Effector memory CD8-positive, alpha-beta T cell (primary cell): ENCODE data around the gene MPC2.

ENCODE experiments used
- ATAC-seq: fragments of 150-1000 bp; cut with Tn5 transposase; replicated peaks from 2 replicates; pipeline ENCODE4 v1.10.0; 2021; ENCODE audit warnings: mild to moderate bottlenecking, moderate library complexity
- DNase-seq, 3 experiments: peaks; one replicate each; pipeline ENCODE4 v3.0.0; 2021
- H3K27ac Mint-ChIP-seq, 2 donors: one replicate each; pipeline ENCODE4 v1.8.0; 2022; ENCODE audit warnings: mild to moderate bottlenecking in 2 of 2, mixed read lengths in 2 of 2, moderate library complexity in 2 of 2
- H3K27me3 Mint-ChIP-seq, 2 donors: one replicate each; pipeline ENCODE4 v1.8.0; 2022; ENCODE audit warnings: mixed read lengths in 2 of 2
- H3K36me3 Mint-ChIP-seq: one replicate; pipeline ENCODE4 v1.8.0; 2022; ENCODE audit warnings: mild to moderate bottlenecking, moderate library complexity, mixed read lengths; ENCODE audit not compliant: insufficient read depth
- H3K4me1 Mint-ChIP-seq, 2 donors: one replicate each; pipeline ENCODE4 v1.8.0; 2022; ENCODE audit warnings: low read depth in 2 of 2, mixed read lengths in 2 of 2
- H3K4me3 Mint-ChIP-seq, 2 donors: one replicate each; pipeline ENCODE4 v1.8.0; 2022; ENCODE audit warnings: mild to moderate bottlenecking in 2 of 2, mixed read lengths in 2 of 2, moderate library complexity in 2 of 2
- H3K9me3 Mint-ChIP-seq, 2 donors: one replicate each; pipeline ENCODE4 v1.8.0; 2022; ENCODE audit warnings: mixed read lengths in 2 of 2

The MPC2 gene

DNA sequence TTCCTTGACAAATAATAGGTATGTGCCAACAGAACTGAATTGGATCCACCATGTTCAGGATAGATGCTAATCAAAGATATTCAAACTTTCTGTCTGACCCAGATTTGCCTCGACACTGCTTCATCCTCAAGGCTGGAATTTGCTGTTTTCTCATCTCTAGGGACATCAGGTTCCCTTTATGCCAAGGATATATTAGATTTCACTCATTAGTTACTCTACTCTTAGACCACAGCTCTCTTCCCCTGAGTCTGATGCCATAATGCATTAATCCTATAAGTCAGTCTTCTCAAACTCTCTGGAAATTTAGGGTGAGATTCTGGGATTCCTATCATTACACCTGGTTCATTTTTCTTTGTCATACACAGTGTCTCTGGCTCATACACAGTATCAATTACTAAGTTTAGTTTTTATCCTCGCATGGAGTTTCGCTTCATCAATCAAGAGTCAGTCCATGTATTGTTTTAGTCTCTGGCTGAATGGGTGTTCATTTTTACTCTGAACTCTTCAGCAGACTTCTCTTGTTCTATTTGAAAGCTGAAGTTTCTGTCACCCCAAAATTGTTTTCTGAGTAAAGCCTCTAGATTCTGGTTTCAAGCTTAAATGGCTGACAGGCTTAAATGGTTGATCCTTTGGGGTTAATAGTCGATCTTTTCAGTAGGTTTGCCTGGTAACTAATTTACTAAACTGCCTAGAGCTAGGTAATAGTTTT, 9.7 kb downstream of the MPC2 start:
- Mint-ChIP-seq H3K36me3 (peaks cover 7% of the 10 kb centered on the region), H3K27ac (no peak overlapping the region)
- no peak for DNase-seq

DNA sequence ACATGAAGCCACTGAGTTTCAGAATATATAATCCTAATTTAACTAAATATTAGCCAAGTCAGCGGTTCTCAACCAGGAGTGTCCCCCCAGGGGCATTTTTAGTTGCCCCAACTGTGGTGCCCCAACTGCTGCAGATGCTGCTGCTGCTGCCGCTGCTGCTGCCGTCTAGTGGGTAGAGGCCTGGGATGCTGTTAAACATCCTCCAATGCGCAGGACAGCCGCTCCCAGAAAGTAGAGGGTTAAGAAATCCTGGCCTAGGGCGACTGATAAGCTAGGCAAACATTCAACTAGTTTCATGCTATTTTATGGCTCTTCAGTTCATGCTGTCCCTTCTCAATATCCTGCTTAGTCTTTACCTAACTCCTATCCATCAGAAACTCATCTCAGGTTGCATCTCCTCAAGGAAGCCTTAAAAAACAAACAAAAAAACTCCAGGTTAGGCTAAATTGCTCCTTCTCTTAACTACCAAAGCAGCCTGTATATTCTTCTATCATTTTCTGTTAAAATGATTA, 10.3 kb downstream of the MPC2 start:
- Mint-ChIP-seq H3K27me3 (no peaks in the 10 kb centered on the region), H3K4me1 (peaks cover 3 to 14% of the 10 kb centered on the region in 2 donors), H3K9me3 (no peaks in the 10 kb centered on the region)

More for the DNA sequence above, 9.7 kb downstream of the MPC2 start:
- no peak for ATAC-seq
- Mint-ChIP-seq H3K4me3 (no peak overlapping the region), H3K4me1 (peaks cover 3 to 14% of the 10 kb centered on the region in 2 donors), H3K9me3 (no peaks in the 10 kb centered on the region), H3K27me3 (no peaks in the 10 kb centered on the region)

DNA sequence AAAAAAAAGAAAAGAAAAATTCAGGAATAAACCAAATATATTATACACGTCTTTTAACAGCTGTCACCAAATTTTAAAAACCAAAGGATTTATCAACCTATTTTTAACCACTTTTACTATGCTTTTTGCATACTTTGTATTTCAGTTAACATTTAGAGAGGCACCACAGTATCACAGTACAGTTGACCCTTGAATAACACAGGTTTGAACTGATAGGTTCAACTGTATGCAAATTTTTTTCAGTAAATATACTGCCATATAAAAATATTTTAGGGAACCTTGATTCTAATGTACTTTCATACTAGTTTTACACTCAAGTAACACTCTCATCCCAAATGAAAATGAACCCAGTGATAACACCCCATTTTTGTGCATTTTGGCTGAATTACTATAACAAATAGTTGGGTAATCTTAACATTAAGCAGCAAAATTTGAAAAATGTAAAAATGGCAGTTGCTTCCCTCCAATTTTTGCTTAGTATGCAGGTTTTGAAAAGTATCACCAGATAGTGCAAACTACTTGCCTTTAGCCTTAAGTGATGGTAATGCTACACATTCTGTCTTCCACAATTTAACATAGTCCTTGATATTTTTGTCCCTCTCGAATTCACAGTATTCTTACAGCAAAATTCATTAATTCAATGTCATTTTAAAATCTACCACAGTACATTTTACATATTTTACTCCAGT, 12.2 kb downstream of the MPC2 start:
- H3K27me3 Mint-ChIP-seq, result no peaks in the 10 kb centered on the region
- DNase-seq (no peak), ATAC-seq (no peak)
- no peak overlapping the region for H3K4me3 Mint-ChIP-seq
- H3K4me1 Mint-ChIP-seq, result peaks cover 3 to 14% of the 10 kb centered on the region in 2 donors
- H3K27ac Mint-ChIP-seq, result peak overlapping the region in 1 of 2 donors; percentile 23
- H3K9me3 Mint-ChIP-seq, result no peaks in the 10 kb centered on the region
- peaks cover 10% of the 10 kb centered on the region for H3K36me3 Mint-ChIP-seq

More for the DNA sequence above, 10.3 kb downstream of the MPC2 start:
- Mint-ChIP-seq H3K36me3 (peaks cover 7% of the 10 kb centered on the region), H3K4me3 (no peak overlapping the region), H3K27ac (no peak overlapping the region)
- DNase-seq (no peak), ATAC-seq (no peak)

DNA sequence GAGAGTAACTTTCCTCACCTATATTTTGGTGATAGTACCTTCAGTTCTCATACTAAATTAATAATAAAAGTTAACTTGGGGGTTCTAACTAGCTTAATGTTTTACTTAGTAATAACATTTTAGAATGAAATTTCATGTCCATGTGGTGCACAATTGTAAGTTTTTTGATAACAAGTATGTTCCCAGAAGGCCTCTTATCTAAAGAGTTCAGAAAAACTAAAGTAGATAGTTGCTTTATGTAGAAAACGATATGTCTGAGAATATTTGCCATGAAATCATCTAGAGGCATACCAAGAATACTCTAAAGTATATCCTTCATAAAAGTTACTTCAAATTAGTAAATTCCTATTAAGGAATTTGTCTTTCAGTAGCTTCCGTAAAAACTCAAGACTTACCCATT, 12.8 kb downstream of the MPC2 start:
- Mint-ChIP-seq H3K4me3 (no peak overlapping the region), H3K27me3 (no peaks in the 10 kb centered on the region), H3K27ac (no peak overlapping the region), H3K4me1 (peaks cover 3 to 14% of the 10 kb centered on the region in 2 donors), H3K9me3 (no peaks in the 10 kb centered on the region), H3K36me3 (peaks cover 11% of the 10 kb centered on the region)
- no peak for DNase-seq
- ATAC-seq, result no peak

DNA sequence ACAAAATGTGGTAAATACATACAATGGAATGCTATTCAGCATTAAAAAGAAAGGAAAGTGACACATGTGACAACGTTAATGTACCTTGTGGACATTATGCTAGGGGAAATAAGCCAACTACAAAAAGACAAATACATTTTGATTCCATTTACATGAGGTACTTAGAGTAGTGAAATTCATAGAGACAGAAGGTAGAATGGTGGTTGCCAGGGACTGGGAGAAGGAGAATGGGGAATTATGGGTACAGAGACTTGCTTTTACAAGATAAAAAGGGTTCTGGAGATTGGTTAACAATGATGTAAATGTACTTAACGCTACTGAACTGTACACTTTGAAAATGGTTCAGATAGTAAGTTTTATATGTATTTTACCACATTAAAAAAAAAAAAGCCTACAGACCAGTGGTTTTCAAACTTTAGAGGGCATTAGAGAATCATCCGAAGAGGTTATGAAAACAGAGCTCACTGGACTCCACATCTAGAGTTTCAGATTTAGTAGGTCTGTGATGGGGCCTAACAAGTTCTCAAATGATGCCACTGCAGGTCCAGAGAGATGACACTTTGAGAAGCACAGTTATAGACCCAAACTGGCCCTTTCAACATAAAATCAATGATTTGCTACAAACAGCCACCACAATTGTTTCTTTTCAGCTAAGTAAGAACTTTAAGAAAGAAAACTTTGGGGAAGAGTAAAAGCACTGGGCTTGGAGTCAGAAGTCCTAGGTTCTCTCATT, 13.4 kb downstream of the MPC2 start:
- H3K9me3 Mint-ChIP-seq, result no peaks in the 10 kb centered on the region
- peaks cover 3 to 14% of the 10 kb centered on the region in 2 donors for H3K4me1 Mint-ChIP-seq
- no peak overlapping the region for H3K4me3 Mint-ChIP-seq
- no peak overlapping the region for H3K27ac Mint-ChIP-seq
- no peaks in the 10 kb centered on the region for H3K27me3 Mint-ChIP-seq
- DNase-seq (no peak), ATAC-seq (no peak)
- peaks cover 16% of the 10 kb centered on the region for H3K36me3 Mint-ChIP-seq

DNA sequence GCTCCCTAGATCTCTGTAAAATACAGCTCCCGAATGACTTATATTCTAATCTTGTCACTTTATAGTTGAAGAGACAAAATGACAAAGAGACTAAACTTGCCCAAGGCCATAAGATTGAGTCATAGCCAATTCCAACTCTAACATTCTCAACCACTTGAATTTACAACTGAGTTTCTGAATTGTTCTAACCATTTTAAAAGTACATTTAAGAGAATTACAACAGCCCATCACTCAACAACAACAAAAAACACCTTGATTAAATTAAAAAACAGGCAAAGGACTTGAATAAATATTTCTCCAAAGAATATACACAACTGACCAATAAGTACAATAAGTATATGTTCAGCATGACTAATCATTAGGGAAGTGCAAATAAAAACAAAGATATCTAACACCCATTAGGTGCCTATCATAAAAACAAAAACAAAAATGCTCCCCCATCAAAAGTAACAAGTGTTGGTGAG, 14.2 kb downstream of the MPC2 start:
- ATAC-seq (no peak), DNase-seq (no peak)
- Mint-ChIP-seq H3K9me3 (no peaks in the 10 kb centered on the region), H3K4me3 (no peak overlapping the region), H3K4me1 (peaks cover 3 to 14% of the 10 kb centered on the region in 2 donors), H3K27ac (no peak overlapping the region), H3K27me3 (no peaks in the 10 kb centered on the region), H3K36me3 (peaks cover 22% of the 10 kb centered on the region)

DNA sequence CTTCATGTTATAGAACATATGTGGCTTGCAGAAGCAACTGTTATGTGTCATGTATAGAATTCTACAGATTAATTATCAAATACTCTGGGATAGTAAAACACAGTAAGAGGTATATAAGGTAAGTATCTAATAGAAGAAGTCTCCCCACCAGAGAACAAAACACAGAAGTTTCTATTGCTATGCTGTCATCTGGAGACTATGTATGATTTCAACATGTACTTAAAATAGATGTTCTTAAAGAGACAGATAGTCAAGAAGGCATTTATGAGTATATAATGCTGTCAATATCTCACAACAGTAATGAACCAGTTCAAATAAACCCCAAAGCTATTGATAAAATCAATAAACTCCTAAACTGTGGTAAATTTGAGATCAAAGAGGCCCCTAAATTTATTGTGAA, 14.8 kb downstream of the MPC2 start:
- H3K9me3 Mint-ChIP-seq, result no peaks in the 10 kb centered on the region
- no peak for ATAC-seq

DNA sequence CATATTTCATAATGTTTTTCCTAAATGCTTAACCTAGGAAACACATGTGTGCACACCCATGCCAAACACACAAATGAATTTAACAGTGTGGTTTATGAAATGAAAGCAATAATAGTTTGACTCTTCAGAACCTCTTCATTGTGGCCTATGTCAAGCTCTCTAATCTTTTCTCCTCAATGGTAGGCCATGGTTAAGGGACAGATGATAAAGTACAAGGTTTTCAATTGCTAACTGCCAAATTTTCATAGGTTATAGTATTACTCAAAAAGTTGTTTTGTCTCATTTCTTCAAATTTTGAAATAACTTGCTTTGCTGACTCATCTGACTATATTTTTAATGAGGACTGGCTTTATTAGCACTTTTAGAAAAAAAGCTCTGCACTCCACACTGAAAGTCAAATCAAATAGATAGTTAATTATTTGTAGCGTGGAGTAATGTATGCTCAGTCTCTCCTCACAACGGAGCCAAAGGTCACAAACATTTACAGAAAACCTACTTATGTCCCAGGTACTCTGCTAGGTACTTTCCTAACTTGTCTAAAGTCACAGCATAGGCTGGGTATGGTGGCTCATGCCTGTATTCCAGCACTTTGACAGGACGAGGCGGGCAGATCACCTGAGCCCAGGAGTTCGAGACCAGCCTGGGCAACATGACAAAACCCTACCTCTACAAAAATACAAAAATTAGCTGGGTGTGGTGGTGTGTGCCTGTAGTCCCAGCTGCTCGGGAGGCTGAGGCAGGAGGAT, 19.9 kb downstream of the MPC2 start:
- Mint-ChIP-seq H3K27ac (no peak overlapping the region), H3K4me3 (no peak overlapping the region), H3K36me3 (peaks cover 29% of the 10 kb centered on the region), H3K27me3 (no peaks in the 10 kb centered on the region), H3K9me3 (no peaks in the 10 kb centered on the region), H3K4me1 (no peaks in the 10 kb centered on the region)
- DNase-seq (no peak), ATAC-seq (no peak)

More for the DNA sequence above, 14.8 kb downstream of the MPC2 start:
- Mint-ChIP-seq H3K27ac (no peak overlapping the region), H3K4me1 (peaks cover under 1 to 11% of the 10 kb centered on the region in 2 donors), H3K4me3 (no peak overlapping the region), H3K36me3 (peaks cover 26% of the 10 kb centered on the region), H3K27me3 (no peaks in the 10 kb centered on the region)
- DNase-seq, result no peak

DNA sequence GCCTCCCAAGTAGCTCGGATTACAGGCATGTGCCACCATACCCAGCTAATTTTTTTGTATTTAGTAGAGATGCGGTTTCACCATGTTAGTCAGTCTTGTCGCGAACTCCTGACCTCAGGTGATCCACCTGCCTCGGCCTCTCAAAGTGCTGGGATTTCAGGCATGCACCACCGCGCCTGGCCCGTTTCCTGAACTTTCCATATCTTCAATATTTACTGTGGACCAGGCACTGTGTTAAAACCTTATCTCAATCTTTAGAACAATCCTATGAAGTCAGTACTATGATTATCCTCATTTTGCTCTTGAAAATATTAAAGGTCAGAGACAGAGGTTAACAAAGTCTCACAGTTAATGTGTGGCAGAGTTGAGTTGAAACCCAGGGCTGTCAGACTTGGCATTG, 21.3 kb downstream of the MPC2 start:
- Mint-ChIP-seq H3K27me3 (peaks cover 0 to 1% of the 10 kb centered on the region in 2 donors), H3K9me3 (no peaks in the 10 kb centered on the region), H3K36me3 (peaks cover 29% of the 10 kb centered on the region), H3K27ac (peak overlapping the region; percentile 53 to 68), H3K4me1 (no peaks in the 10 kb centered on the region), H3K4me3 (no peak overlapping the region)
- no peak for ATAC-seq
- DNase-seq, result no peak

DNA sequence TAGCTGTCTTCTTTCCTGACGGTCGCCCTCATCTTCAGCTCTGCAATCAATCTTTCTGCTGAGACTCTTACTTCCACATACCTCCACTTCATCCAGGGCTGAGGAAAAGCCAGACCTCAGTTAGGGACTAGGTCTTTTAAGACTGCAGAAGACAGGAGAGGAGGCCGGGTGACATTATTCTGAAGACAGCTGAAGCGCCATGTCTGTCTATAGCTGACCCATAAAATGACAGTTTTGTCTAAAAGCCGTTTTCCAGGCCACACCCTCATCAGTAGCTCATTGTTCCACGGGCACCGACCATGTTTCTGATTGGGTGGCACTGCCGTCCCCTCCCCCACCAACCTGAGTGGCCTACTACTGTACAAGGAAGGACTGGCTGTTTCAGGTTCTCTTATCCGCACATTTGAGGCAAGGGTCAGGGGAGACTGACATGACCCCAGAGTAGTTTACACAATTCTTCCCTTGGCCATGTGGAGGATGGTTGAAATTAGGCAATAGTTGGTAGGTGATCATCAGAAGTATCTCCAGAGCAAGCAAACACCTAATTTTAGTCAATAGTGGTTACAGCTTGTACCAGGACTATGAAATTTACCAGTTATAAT, 22.9 kb downstream of the MPC2 start, which contains the start of gene ADCY10:
TSS of gene ADCY10 (minus strand) at position 240 of the 602 bp plus-strand sequence. CDS start 8,994 bp downstream, outside the sequence.
- H3K4me3 Mint-ChIP-seq, result no peak within 1 kb of the TSS
- no peak for DNase-seq
- ATAC-seq, result no peak
- peaks cover 0 to 3% of the 10 kb centered on the region in 2 donors for H3K4me1 Mint-ChIP-seq
- H3K9me3 Mint-ChIP-seq, result peaks cover 6 to 9% of the 10 kb centered on the region in 2 donors
- H3K27me3 Mint-ChIP-seq, result peaks cover 0 to 11% of the 10 kb centered on the region in 2 donors
- peaks cover 25% of the 10 kb centered on the region for H3K36me3 Mint-ChIP-seq
- H3K27ac Mint-ChIP-seq, result no peak within 1 kb of the TSS

DNA sequence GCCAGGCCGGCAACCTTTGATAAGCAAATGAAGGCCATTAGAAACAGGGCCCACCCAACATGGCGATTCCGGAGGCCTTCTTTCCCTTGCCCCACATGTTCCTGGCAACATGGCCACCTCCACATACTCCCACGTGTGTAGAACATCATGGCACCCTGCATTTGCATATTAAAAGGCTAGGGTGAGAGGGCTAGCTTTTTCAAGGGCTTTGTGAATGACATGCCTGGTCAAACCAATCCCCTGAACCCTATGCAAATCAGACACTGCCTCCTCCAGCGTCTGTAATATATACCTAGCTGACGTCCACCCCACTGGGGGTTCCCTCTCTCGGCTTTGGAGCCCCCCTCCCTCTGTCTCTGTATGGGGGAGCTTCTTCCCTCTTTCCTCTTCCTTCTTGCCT, 24.6 kb downstream of the MPC2 start:
- peaks cover 7 to 11% of the 10 kb centered on the region in 2 donors for H3K27me3 Mint-ChIP-seq
- peaks cover 6 to 9% of the 10 kb centered on the region in 2 donors for H3K9me3 Mint-ChIP-seq
- no peak overlapping the region for H3K4me3 Mint-ChIP-seq
- ATAC-seq, result no peak
- peaks cover 0 to 3% of the 10 kb centered on the region in 2 donors for H3K4me1 Mint-ChIP-seq
- H3K27ac Mint-ChIP-seq, result no peak overlapping the region
- no peak for DNase-seq
- peaks cover 13% of the 10 kb centered on the region for H3K36me3 Mint-ChIP-seq

DNA sequence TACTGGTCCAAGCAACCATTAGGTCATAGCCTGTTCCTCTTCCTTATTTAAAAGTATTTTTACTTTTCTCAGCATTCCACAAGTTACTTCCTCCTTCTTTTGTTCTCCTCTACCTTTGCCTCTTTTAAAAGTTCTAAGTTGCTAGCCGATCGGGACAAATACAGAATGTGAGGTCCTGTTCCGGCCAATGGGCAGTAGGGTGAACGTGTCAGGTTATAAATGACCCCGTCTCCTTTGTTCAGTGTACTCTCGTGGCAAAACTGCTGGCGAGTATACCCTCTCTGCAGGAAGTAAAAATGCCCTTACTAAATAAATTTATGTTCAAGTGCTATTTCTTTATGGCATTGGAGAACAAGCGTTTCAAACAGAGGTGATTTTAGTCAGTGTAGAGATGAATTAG, 25.5 kb downstream of the MPC2 start:
- no peak overlapping the region for H3K27ac Mint-ChIP-seq
- peaks cover 11 to 14% of the 10 kb centered on the region in 2 donors for H3K27me3 Mint-ChIP-seq
- H3K4me3 Mint-ChIP-seq, result no peak overlapping the region
- ATAC-seq, result no peak
- H3K9me3 Mint-ChIP-seq, result peaks cover 6 to 9% of the 10 kb centered on the region in 2 donors
- DNase-seq, result no peak
- peaks cover 8% of the 10 kb centered on the region for H3K36me3 Mint-ChIP-seq
- H3K4me1 Mint-ChIP-seq, result peaks cover 0 to 3% of the 10 kb centered on the region in 2 donors
